ENCODE data around the gene ADRA2B. TPM values are rescaled to one million over a fixed set of nuclear protein-coding genes. Genes with fewer than 3 reads are reported as not detected.

ADRA2B gene
- total RNA-seq, 1 donor from 2014 or later = 2.9 TPM

DNA sequence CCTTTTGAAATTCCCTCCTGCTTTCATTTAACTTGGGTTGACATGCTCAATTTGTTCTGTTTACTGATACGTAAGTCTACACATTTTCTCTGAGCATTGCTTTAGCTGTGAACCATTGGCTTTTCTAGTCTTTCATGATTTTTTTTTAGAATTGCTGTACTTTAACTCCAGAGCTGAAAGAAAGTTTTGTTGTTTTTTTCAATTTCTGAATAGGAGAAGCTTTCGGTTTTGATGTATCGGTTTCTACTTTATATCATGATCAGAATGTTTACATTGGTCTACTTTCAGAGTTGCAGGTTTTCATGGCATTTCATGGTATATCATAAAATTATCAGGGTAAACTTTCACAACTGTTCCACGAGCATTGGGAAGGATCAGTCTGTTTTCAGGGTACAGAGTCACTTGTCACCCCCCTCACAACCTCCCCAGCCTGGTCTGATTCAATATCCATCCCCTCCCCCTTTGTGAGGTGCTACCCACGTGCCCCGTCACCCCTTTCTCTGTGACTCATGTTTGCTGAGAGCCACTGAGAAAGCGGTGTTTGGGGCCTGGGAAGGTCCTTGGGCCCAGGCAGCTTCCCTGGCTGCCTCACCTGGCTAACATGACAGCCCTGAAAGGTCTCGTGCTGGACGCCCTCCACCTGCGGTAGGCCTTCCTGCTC, 14.9 kb upstream of the ADRA2B start:
- TF ChIP-seq, protein P1, sequence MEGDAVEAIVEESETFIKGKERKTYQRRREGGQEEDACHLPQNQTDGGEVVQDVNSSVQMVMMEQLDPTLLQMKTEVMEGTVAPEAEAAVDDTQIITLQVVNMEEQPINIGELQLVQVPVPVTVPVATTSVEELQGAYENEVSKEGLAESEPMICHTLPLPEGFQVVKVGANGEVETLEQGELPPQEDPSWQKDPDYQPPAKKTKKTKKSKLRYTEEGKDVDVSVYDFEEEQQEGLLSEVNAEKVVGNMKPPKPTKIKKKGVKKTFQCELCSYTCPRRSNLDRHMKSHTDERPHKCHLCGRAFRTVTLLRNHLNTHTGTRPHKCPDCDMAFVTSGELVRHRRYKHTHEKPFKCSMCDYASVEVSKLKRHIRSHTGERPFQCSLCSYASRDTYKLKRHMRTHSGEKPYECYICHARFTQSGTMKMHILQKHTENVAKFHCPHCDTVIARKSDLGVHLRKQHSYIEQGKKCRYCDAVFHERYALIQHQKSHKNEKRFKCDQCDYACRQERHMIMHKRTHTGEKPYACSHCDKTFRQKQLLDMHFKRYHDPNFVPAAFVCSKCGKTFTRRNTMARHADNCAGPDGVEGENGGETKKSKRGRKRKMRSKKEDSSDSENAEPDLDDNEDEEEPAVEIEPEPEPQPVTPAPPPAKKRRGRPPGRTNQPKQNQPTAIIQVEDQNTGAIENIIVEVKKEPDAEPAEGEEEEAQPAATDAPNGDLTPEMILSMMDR (IDR thresholded peaks at IDR 0.05; ENCODE audit: borderline replicate concordance) = no peak
- DNase-seq = no peak
- no peak overlapping the region for H3K4me3 ChIP-seq
- H3K36me3 ChIP-seq = no peaks in the 10 kb centered on the region
- no peak overlapping the region for H3K27ac ChIP-seq (replicated peaks)
- intact Hi-C loops (cut with micrococcal nuclease) = no loop called here
- no peaks in the 10 kb centered on the region for H3K4me1 ChIP-seq
- H3K9me3 ChIP-seq (replicated peaks) = no peaks in the 10 kb centered on the region
- H3K27me3 ChIP-seq (ENCODE audit: low read depth) = peaks cover 24% of the 10 kb centered on the region

DNA sequence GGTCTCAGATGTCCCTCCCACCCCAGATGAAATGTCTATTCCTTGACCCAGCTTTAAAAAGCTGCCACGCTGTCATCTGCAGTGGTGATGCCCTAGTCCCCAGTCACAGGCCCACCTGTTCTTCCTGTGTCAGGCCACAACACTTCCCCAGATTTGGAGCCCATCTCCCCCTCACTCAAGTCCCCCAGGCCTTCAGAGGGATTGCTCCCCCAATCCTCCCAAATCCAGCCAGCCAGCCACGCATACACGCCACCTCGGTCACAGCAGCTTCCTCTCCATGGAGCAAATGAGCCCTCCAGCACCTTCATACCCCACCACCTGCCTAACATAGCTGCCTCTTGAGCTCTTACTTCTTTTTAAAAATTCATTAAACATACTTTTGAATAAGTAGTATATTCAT, 14.1 kb upstream of the ADRA2B start:
- Histone ChIP-seq H3K27ac (replicated peaks) (no peak overlapping the region), H3K9me3 (replicated peaks) (no peaks in the 10 kb centered on the region), H3K4me1 (no peaks in the 10 kb centered on the region), H3K27me3 (ENCODE audit: low read depth) (peaks cover 16% of the 10 kb centered on the region), H3K36me3 (no peaks in the 10 kb centered on the region), H3K4me3 (no peak overlapping the region)
- intact Hi-C loops (cut with micrococcal nuclease) = no loop called here
- TF ChIP-seq, protein P1 (IDR thresholded peaks at IDR 0.05; ENCODE audit: borderline replicate concordance) = no peak
- no peak for DNase-seq

DNA sequence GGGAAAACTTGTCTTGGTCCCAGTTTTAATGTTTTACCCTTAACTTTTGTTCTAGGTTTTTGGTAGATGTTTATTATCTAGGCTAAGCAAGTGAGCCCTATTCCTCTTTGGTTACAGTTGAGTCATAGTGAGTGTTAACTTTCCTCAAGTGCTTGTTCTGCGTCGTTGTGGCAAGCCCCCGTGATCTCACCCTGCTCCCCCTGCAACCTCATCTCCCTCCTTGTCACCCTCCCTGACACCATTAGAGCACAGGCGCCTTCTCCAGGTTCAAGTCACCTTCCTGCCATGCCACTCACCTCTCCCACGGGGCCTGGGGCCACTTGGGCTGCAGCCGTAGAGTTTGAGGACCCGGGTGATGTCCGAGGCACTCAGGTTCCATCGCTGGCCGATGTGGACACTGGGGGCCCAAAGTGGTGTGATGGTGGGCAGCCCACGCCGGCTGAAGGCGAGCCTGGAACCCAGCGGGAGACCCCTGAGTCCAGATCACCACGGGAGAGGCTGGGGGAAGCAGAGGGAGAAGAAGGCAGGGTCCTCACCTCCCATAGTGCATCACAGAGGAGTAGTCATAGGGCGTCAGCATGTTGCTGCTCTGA, 13.3 kb upstream of the ADRA2B start:
- no peak for DNase-seq
- TF ChIP-seq, protein P1 (IDR thresholded peaks at IDR 0.05; ENCODE audit: borderline replicate concordance) = no peak
- Histone ChIP-seq H3K27me3 (ENCODE audit: low read depth) (peaks cover 11% of the 10 kb centered on the region), H3K27ac (replicated peaks) (no peak overlapping the region), H3K9me3 (replicated peaks) (no peaks in the 10 kb centered on the region), H3K4me3 (no peak overlapping the region), H3K36me3 (no peaks in the 10 kb centered on the region), H3K4me1 (no peaks in the 10 kb centered on the region)
- intact Hi-C loops (cut with micrococcal nuclease) = no loop called here

DNA sequence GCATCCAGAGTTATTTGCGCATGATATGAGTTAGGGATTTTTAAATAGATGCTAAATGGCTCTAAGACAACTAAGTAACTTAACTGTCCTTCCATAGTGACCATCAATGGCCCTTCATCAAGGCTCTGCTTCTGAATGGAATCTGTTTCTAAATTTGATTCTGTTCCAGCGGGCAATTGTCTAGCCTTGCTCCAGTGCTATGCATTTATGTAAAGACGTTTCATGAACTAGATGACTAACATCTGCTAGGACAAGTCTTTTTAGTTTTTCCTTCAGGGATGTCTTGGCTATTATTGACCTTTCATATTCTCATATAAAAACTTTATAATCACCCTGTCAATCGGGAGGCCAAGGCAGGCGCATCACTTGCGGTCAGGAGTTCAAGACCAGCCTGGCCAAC, 12.1 kb upstream of the ADRA2B start:
- TF ChIP-seq, protein P1 (IDR thresholded peaks at IDR 0.05; ENCODE audit: borderline replicate concordance) = no peak
- Histone ChIP-seq H3K27me3 (ENCODE audit: low read depth) (no peaks in the 10 kb centered on the region), H3K36me3 (no peaks in the 10 kb centered on the region), H3K9me3 (replicated peaks) (no peaks in the 10 kb centered on the region), H3K4me3 (no peak overlapping the region), H3K4me1 (no peaks in the 10 kb centered on the region), H3K27ac (replicated peaks) (no peak overlapping the region)
- no peak for DNase-seq
- intact Hi-C loops (cut with micrococcal nuclease) = no loop called here

DNA sequence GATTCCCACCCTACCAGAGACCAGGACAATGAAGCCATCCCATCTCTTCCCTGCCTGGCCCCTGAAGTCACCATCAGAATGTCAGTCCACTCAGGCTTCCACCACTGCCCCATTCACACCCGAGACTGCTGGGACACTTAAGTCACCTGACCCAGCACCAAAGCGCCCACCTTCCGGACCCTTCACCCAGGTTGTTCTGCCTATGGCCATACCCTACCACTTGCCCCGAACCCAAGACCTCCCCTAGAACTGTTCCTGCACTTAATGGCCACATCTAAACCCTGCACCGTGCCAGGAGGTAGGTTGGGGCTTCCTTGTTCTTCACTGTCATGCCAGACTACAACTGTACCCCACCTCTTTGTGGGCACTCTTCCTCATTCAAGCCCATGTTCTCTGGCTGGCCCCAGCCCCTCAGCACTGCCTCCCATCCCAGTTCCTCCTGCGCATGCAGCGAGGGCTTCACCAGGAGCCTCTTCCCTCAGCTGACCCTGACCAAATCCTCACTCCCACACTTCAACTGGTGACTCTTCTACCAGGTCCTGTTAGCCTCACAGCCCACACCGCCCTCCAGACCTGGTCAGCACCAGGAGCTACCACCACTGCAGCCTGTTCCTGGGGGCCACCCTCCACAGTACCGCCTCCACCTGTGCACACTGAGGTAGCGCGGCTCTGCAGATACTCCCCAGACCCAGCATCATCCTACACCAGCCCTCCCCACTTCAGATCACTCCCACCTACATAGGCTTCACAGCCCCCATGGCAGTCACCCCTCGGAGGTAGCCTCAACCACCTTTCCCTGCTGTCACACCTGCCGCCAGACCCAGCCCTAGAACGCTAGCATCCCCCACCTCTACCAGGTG, 8.3 kb upstream of the ADRA2B start:
- peaks cover 24% of the 10 kb centered on the region for H3K27me3 ChIP-seq (ENCODE audit: low read depth)
- no peaks in the 10 kb centered on the region for H3K4me1 ChIP-seq
- H3K27ac ChIP-seq (replicated peaks) = no peak overlapping the region
- no peak overlapping the region for H3K4me3 ChIP-seq
- TF ChIP-seq, protein P1 (IDR thresholded peaks at IDR 0.05; ENCODE audit: borderline replicate concordance) = no peak
- H3K36me3 ChIP-seq = no peaks in the 10 kb centered on the region
- no peaks in the 10 kb centered on the region for H3K9me3 ChIP-seq (replicated peaks)
- DNase-seq = no peak
- intact Hi-C loops (cut with micrococcal nuclease) = no loop called here

All from left ventricle myocardium inferior (tissue), 1 donor.